Stimulated activated CD4-positive, alpha-beta T cell treated with anti-CD3 and anti-CD28 coated beads, TNF-alpha, amount 100 ng/mL, for 4 hours (primary cell): ENCODE results near the gene ANK3.

Experiments used
- DNase-seq, 3 experiments: peaks; one replicate each; pipeline ENCODE4 v3.0.0-alpha.2; 2020; ENCODE audit warnings: low read depth in 3 of 3

ANK3 gene

DNA sequence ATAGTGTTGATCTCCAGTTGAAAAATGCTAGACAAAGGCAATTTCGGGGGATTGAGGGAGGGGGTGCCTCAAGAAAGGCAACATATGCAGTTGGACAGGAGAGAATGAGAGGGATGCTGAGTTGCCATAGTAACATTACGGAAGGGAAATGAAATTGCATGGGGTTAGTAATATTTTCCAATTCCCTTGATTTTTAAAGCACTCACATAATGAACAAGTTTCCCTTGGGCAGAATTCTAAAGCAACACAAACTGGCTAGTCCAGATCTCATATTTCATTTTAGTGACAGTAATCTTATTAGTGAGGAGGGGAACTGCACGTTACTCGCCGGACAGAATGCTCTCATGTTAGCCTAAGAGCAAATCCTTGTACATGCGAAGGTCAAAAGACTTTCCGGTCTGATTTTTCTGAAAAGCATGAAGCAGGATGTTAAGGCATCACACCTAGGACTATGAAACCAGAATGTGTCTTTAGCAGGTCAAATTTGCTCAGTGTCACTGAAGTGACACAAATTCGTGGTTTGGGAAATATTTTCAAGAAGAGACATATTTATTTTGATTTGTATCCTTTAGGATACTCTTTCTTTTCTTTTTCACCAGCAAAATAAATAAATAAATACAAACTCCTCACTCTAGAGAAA is 165.5 kb downstream of the ANK3 start:
- no peak for DNase-seq

DNA sequence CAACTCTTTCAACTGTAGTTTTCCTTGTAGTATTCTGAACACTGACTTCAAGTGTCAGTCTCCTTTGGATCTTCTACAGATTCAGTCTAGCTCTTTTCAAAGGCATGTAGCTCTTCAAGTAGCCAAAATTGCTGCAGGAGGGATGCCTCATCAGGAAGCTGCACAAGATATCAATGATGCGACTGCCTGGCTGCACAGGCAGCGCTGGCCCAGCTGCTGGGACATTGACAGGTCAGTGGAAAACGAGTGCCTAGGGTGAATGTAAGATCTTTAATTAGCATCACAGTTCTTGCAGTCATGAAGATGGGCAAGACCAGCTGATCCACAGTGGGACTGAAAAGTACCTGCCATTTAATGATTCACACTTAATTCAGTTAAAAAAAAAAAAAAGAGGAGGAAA is 167.6 kb downstream of the ANK3 start:
- DNase-seq = no peak

DNA sequence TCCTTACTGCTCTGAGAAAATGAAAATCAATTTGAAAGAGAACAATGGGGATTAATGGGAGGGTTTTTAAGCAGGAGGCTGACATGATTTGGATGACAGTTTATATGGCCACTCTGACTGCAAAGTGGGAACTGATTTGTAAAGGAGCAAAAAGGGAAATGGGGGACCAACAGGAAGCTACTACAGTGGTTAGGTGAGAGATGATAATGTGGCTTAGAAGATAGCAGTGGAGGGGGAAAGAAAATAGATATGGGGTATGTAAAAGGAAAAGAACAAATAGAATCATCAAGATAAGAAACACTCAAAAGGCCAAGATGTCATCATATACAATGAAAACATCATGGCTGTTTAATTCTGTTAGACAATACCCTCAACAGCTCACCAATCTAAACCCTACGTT is 177.5 kb downstream of the ANK3 start:
- no peak for DNase-seq

DNA sequence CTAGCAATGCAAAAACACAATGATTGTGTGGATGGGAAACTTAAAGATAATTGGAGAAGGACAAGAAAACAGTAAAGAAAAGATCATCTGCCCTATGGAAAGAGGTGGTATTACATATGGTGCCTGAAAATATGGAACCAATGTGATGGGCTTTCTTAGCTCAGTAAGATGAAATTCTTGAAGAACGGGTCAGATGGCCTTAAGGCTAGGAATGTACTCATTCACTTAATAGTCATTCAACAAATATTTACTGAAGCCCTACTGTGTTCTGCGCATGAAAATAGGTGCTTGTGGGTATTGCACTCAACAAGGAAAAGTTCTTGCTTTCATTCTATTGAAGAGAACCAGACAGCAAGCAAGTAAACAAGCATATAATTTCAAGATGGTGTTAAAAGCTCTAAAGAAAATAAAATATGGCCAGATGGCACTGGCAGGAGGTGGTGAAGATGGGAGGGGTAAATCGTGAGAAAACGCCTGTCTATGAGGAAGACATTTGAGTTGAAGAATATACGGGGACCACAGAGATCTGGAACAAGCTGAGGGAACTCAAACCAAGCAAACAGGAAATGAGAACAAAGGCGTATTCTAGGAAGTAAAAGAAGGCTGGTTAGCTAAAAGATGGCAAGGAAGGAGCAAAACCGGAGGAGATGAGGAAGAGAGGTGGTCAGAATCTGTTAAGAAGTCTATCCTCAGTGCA is 179.7 kb downstream of the ANK3 start:
- DNase-seq = no peak

DNA sequence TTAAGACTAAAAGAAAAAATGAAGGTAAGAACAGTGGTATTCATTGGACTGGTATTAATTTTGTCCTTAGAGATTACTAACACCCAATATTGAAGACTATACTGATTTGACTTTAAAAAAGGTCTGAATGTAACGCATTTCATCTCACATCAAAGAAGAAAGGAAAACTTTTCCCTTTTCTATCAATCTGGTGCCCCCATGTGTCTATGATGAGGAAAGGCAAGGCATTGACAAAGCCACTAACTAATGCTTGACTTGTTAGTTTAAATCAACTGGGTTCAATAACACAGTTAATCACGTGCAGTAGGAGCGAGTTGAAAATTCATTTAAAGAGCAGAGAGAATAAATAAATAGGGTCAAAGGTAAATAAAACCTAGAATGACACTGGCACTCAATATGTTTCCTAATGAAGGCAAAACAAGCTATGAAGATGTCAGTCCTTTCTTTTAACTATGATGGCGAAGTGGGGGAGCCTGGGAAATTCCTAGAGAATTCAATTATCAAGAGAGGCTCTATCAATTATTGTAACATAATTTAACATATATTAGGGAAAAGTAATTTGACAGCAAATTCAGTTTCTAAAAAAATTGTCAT is 180.9 kb downstream of the ANK3 start:
- no peak for DNase-seq

DNA sequence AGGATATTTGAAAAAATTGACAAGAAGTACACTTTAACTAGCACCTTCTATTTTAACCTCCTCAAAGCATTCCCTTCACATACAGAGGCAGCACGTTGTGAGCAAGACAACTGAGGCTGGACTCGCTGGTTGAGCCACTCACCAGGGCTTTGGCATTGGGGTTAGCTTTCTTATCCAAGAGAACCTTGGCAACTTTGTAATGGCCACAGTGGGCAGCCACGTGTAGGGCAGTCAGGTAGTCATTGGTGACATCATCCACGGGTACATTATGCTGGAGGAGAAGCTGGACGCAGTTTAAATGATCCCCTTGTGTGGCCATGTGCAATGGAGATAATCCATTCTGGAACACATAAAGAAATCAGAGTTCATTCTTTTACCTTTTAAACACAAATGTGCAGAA is 181.8 kb downstream of the ANK3 start:
- no peak for DNase-seq

DNA sequence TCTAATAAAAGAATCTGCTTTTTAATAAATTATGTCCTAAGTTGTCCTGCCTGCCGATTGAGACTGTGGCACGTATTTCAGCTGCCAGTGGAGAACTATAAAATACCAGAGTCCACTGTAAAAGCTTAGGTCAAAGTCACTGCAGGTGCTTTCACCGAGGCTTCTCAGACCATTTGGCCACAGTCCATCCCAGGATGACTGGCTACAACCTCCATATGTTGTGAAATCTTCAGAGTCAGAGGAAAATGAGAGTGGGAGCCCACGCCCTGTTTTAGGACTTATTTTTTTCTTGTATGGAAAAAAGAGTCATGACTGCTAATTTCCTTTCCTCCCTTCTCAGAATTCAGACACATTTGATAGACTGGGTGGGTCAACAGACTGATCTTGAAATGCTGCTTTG is 182.9 kb downstream of the ANK3 start:
- no peak for DNase-seq

DNA sequence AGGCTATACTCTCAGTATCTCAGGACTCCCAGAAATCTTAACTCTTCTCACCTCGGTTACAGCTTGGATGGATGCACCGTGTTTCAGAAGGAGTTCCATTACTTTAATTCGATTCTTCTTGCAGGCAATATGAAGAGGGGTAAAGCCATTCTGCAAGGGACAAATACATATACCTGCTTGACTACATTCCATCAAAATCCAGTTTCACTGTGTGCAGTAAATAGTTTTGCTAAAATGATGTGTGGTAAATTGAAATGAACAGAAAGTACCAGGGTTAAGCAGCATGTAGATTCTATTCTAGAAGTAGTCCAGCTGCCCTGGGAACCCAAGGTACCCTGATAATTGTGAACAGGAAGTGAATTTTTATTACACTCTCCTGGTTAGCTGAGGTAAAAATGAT is 183.9 kb downstream of the ANK3 start:
- no peak for DNase-seq

DNA sequence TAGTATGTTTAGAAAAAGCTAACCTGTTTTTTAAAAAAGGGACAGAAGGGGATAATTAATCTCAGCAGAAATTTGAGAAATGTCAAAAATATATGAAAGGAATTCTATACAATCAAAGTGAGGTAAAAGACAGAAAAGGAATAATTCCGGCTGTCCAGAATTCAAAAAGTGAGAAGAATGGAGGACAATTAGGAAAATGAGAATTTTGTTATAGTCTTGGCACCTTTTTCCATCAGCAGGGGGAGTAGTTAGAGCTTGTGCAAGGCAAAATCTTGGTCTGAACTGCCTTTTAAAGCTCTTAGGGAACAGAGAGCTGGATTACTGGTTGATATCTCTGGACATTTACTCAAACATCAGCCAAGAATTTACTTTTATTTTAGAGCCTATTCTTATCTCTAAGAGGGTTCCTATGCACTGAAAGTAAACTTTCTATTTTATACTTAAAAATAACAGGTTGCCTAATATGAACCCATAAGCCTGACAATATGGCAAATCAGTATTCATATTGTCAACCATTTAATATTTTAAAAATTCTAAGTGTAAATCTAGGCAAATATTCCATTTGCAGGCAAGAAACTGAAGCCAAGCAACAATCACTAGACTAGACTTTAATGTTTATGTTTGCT is 185.6 kb downstream of the ANK3 start:
- DNase-seq = no peak

DNA sequence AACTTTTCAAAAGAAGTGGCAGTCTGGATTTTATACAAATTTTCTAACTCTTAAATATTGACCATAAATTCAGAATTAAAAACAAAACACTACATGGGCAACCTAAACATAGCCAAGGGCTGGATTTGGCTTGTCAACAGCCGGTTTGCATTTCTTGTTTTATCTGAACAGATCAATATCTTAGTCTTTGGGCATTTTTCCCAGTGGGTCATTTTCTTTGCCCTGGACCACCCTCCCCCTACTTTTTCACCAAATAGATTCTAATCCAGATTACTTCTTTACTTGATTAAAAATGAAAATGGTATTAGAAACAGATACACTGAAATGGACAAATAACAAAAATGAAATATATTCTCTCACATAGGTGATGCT is 189.0 kb downstream of the ANK3 start:
- no peak for DNase-seq

DNA sequence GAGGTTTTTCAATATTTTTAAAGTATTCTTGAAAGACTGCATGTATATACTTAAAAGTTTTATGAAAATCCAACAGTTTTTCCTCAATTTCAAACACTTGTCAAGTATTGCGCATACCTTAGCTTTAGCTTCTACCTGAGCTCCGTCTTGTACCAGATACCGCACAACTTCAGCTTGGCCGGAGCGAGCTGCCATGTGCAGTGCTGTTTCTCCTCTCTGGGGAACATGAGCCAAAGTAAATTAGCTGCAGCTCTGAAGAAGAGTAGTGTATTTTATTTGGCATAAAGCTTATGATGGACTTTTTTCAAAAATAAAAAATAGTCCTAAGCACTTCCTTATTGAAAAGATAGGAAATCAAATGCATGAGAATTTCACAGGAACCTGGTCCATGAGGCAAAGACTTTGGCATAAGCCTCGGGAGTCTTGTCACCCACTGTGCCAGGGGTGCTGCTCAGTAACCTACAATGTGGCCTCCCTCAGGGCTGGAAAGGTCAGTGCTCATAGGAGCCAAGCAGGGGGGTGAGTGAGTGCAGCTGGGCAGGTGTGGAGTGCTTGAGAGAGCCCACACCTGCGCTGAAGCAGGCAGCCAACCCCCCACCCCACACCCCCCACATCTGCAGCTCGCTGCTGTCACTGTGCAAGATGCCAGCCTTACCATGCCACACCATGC is 189.5 kb downstream of the ANK3 start:
- DNase-seq = no peak

DNA sequence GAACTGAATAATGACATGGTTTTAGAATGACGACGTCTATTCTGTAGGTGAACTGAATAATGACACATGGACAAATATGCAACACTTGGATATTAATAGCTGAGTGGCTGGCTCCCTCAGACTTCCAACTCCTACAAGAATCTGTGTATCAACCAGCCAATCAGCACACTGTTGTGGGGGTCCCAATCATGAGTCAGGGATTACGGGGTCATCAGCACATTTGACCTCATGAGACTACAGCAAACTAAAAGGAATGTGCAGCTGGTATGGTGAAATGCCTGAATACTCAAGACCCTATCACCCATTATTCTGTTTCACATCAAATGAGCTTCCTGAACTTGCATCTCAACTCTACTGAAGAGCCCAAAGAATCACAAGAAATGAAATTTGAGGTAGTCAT is 192.5 kb downstream of the ANK3 start:
- no peak for DNase-seq

DNA sequence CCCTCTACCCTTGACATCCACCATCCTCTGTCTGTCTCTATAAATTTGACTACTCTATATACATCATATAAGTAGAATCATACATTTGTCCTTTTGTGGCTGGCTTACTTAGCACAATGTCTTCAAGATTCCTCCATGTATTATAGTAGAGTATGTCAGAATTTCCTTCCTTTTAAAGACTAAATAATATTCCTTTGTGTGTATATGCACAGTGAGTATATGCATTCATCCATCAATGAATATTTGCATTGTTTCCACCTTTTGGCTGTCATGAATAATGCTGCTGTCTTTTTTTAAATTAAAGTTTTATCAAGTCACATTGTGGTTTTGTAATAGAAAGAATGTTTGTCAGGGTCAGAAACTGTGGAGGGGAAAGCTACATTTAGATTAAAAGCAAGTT is 195.3 kb downstream of the ANK3 start:
- no peak for DNase-seq

DNA sequence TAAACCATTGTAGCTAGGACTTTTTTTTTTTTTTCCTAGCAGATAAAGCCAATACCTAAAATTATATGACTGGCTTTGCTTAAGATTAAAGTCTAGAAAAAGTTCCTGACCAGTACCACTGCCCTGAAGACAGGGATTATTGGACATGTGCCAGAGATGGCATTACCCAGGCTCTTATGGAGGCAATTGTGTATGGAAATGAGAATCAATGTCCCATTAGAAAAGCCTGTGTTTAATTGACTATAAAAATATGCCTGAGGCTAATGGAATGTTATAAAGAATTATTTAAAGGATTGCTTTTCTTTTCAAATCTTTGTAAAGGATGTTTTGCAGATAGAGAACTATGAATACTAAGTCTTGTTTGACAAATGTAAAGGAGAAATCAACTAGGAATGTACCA is 196.7 kb downstream of the ANK3 start:
- no peak for DNase-seq

DNA sequence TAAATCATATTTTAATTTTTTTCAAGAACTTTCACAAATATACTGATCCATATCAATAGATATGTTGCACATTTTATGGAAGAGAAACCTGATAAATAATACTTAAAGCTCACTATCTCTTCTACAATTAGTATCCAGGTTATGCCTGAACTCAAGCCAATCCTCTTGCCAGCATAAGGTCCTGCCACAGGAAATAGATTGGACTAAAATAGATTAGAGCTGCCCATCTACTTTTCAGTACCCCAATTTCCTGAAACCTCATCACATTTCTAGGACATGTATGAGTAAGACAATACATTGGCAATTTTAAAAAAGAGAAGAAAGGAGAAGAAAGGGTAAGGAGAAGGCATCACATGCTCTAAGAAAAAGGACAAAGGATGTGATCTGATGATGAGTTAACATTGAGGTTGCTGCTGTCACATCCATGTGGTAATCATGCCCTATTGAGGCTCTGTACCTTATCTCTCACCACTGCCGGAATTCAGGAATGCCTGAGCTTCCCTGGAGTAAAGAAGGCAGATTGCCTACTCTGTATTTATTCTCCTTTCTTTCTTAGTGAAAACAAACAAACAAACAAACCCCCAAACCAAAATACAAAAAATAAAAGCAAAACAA is 199.7 kb downstream of the ANK3 start:
- DNase-seq = no peak

DNA sequence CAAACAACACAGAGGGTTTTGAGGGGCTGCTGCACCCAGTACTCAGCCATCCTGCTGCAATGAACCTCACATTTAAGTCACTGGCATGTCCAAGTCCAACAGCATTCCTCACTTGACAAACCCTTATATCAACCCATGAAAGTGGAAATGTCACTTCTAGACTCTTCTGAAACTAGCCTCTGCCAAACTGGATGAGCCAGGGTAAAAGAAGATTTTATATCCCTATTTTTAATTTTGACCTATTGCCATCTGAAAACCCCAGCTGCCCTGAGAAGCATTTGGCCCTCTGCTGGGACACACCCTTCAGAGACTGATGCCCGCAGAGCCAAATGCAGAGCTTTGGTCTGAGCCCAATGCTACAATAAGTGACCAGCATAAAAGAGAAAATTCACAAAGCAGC is 201.1 kb downstream of the ANK3 start:
- no peak for DNase-seq

DNA sequence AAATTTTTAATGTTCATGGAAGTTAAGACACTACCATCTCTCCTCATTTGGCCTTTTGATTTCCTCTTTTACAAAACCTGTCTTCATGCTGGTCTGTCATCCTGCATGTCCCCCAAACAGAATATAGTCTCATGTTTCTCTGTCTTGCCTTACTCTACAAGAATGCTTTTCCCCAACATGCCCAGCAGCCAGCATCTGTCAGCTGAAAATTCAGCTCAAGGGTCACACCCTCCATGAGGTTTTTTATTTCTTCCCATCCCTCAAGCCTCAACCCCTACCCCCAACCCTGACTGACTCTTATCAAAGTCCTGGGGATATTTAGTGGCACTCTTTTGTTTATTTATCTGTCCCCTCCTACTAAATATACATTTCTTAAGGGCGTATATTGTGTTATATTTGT is 202.0 kb downstream of the ANK3 start:
- DNase-seq = no peak

DNA sequence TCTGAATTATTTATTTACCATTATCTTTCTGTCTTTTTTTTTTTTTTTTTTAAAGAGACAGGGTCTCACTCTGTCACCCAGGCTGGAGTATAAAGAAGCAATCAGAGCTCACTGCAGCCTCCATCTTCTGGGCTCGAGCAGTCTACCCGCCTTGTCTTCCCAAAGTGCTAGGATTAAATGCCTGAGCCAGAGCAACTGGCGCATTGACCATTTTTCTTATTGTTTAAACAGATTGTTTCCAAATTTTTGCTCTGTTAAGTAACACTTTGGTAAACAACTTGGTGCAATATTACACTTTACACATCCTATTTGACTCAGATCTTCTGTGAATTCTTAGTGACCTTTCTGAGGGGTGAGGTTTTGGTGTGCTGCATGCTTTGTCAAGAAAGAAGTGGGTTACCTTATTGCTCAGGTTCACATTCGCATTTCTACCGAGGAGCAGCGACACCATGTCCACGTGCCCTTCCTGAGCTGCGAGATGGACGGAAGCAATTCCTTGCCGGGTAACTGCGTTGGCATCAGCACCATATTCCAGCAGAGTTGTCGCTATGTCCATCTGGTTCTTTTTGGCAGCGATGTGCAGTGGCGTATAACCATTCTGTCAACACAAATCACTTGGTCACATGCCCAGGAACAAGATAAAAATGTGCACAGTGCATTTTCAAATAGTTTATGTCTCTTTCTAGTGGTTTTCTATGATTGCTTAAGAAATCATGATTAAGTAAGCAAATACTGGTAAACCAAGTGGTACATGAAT is 203.2 kb downstream of the ANK3 start:
- no peak for DNase-seq

DNA sequence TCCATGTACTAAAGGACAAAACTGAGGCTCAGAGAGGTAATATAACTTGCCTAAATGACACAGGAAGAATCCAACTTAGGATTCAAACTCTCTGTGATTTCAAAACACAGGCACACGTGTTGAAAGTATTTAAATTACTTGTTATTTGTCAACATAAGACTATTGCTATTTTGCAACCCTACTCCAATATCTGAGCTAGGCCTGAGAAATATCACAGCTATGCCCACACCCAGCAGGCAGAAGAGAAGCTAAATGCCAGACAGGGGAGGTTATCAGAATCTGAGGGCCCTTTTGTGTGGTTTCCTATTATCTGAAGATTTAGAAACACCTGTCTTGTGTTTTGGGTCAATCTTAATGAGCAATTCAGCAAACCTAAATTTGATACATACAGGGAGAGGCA is 204.3 kb downstream of the ANK3 start:
- no peak for DNase-seq

DNA sequence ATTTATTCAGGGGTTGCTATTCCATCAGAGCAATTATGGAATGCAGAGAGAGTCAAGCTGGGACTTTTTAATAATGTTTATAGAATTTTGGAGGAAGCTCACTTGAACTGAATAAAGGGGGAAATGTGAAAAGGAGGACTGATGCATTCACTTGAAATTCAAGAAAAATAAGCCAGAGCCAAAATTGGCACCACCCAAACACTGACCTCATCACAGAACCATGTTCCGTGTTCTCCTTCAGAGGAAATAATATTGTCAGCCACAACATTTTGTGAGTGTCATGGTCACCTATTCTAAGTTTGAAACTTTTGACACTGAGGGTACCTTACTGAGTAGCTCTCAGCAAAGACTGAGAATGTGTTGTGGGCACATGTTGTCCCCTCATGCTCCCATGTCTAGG is 207.0 kb downstream of the ANK3 start:
- DNase-seq = no peak

DNA sequence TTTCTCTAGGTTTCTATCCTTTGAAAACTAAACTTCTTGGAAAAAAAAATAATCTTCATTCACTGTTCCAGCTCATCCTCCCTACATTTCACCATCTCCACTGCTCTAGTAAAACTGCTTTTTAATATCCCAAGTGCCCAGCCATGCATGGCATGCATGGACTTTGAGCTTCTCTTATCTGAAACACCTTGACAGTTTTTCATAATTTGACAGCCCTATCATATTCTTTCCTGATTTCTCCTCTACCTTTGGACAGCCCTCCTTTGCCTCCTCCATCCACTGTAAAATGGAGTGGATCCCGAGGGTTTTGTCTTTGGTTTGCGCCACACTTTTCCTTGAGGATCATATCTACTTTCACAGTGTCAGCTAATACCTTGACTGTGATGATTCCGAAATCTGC is 212.8 kb downstream of the ANK3 start:
- DNase-seq = no peak
